GM18858 (cell line): Measurements from ENCODE around the gene PTPN5.
"Not testable (repeated sequence)": the region's sequence is repeated elsewhere in the genome, so short reads cannot be mapped to it uniquely, and the experiment has no call there.

Experiments
- ATAC-seq: cut with Tn5 transposase; IDR thresholded peaks from one replicate; pipeline ENCODE4 v1.9.1; 2021; ENCODE audit not compliant: unreplicated experiment

PTPN5 gene

DNA sequence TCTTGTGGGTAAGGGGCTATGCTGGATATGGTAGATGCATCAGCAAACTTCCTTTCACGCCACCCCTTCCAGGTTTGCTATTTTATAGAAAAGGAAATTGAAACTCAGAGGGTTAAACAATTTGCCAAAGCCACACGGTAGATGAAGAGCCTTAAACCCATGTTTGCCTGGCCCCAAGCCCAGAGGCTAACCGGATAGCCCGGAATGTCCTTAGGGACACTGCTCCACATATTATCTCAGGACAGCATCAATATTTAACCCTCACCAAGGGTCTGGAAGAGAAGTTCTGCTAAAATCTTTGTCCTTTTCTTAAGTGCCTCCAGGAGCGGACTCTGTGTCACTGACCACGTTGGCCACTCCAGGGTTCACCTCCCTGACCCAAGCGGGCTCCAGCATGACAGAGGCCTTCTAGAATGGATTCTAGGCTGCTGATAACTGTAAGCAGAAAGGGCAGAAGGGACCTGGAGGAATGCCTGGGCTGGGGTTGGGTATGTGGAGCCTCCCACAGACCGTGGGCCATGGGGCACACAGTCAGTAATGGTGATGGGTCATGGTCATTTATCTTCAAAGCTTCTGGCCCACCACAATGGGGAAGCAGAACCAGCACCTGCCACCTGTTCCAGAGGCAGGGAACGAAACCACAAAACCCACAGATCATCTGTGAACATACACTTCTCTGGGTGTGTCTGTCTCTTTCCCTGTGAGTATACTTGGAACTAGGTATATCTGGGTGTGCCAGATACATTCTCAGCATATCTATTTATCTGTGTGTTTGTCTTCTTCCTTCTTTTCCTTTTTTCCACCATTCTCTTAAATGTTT lies 98.4 kb downstream of the PTPN5 start:
- ATAC-seq = no peak

DNA sequence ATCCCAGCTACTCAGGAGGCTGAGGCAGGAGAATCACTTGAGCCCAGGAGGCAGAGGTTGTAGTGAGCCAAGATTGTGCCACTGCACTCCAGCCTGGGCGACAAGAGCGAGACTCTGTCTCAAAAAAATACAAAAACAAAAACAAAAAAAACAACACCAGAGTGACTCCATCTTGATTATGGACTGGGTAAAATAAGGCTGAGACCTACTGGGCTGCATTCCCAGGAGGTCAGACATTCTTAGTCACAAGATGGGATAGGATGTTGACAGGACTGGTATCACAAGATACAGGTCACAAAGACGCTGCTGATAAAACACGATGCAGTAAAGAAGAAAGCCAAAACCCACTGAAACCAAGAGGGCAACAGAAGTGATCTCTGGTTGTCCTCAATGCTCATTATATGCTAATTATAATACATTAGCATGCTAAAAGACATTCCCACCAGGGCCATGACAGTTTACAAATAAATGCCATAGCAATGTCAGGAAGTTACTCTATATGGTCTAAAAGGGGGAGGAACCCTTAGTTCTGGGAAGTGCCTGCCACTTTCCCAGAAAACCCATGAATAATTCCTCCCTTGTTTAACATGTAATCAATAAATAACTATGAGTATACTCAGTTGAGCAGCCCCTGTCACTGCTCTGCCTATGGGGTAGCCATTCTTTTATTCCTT lies 100.0 kb downstream of the PTPN5 start:
- not testable (repeated sequence) for ATAC-seq

DNA sequence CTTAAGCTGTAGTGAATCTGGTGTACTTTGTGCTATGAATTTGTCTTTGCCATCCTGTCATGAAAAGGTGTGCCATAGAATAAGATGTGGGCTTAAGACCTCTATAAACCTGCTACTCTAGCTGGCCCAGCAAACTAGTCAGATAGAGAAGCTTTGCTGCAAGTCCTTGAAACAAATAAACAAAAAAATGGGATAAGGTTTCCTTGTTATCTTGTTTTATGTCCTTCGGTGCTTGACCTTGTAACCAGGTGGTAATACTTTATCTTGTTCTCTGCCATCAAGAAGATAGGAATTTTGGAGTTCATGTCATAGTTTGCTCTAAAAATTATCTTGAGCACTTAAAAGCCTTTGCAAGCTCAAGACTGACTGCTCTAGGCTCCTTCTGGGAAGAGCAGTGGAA lies 107.3 kb downstream of the PTPN5 start:
- no peak for ATAC-seq

DNA sequence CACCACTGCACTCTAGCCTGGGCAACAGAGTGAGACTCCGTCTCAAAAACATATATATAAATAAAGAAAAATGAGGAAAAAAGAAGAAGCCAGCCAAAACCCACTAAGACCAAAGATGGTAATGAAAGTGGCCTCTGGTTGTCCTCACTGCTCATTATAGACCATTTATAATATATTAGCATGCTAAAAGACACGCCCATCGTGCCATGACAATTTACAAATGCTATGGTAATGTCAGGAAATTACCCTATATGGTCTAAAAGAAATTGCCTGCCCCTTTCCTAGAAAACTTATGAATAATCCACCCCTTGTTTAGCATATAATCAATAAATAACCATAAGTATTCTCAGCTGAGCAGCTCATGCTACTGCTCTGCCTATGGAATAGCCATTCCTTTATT lies 109.1 kb downstream of the PTPN5 start:
- ATAC-seq = no peak

GRCh38 chr11:18681949-18682348 lies 109.6 kb downstream of the PTPN5 start:
- not testable (repeated sequence) for ATAC-seq
